Osteoblast (primary cell): Measurements from ENCODE around the gene ASCL1. TPM values are rescaled to one million over a fixed set of nuclear protein-coding genes. Genes with fewer than 3 reads are reported as not detected.

Experiments
- DNase-seq: peaks from one replicate; pipeline ENCODE4 v3.0.0; 2011; ENCODE audit warnings: low spot score, mixed read lengths; ENCODE audit not compliant: insufficient read length; ENCODE audit errors: missing footprints
- H2AFZ ChIP-seq: 2 replicates; pipeline ENCODE4 v1.6.0; 2011; ENCODE audit warnings: mild to moderate bottlenecking, low read length
- H3K27ac ChIP-seq: 2 replicates; pipeline ENCODE4 v1.5.1; 2011; ENCODE audit warnings: mild to moderate bottlenecking, low read depth, low read length, moderate library complexity
- H3K27me3 ChIP-seq: 2 replicates; pipeline ENCODE4 v1.6.0; 2012; ENCODE audit warnings: mild to moderate bottlenecking, control low read depth, inconsistent platforms, low read length, moderate library complexity; ENCODE audit not compliant: insufficient read depth
- H3K36me3 ChIP-seq: 2 replicates; pipeline ENCODE4 v1.5.1; 2011; ENCODE audit warnings: mild to moderate bottlenecking, low read length, control low read depth, moderate library complexity; ENCODE audit not compliant: insufficient read depth
- H3K4me1 ChIP-seq: 2 replicates; pipeline ENCODE4 v1.5.1; 2011; ENCODE audit warnings: mild to moderate bottlenecking, low read length, control low read depth, moderate library complexity; ENCODE audit not compliant: insufficient read depth
- H3K4me2 ChIP-seq: 2 replicates; pipeline ENCODE4 v1.6.0; 2011; ENCODE audit warnings: mild to moderate bottlenecking, low read length; ENCODE audit not compliant: insufficient read depth
- H3K4me3 ChIP-seq: fragments of 200-600 bp; sonication (generic); 3 replicates; pipeline ENCODE4 v1.5.1; 2012; ENCODE audit warnings: mild to moderate bottlenecking, low read length, inconsistent platforms; ENCODE audit not compliant: insufficient read depth
- H3K79me2 ChIP-seq: 2 replicates; pipeline ENCODE4 v1.6.0; 2012; ENCODE audit warnings: mild to moderate bottlenecking, low read length, control low read depth, inconsistent platforms; ENCODE audit not compliant: insufficient read depth
- H3K9me3 ChIP-seq: 2 replicates; pipeline ENCODE4 v1.5.1; 2011; ENCODE audit warnings: low read depth, low read length, control low read depth
- H4K20me1 ChIP-seq: 2 replicates; pipeline ENCODE4 v1.6.0; 2012; ENCODE audit warnings: mild to moderate bottlenecking, low read length, control low read depth; ENCODE audit not compliant: insufficient read depth
- total RNA-seq: library from RNA; depleted of rRNA; stranded (reverse); fragments of >200 nt; gene quantifications from 2 replicates; pipeline ENCODE4 v1.2.3, GENCODE V29; 2012
- TF ChIP-seq, protein P1 (sequence below): IDR thresholded peaks from 2 replicates; pipeline ENCODE4 v1.5.1; 2011; ENCODE audit warnings: mild to moderate bottlenecking, low read depth, low read length, moderate library complexity; ENCODE audit errors: extremely low read depth

Gene ASCL1
- total RNA-seq, 1 donor, result not detected

DNA sequence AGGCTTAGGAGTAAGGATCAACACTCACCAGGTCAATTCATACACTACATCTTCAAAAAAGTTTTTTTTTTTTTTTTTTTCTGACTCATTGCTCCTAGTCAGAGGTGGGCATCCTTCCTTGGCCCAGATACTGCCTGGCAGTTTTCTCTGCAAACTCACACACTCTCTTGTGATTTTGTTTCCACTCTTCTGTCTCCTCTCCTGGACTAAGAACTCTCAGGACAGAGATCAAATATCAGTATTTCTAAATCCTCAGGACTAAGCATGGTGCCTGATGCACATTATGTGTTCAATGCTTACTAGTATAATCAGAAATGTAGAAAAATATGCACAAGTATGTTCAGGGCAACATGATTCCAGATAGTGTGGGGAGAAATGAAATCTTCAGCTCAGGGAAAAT is 30.3 kb upstream of the ASCL1 start:
- TF ChIP-seq, protein P1, sequence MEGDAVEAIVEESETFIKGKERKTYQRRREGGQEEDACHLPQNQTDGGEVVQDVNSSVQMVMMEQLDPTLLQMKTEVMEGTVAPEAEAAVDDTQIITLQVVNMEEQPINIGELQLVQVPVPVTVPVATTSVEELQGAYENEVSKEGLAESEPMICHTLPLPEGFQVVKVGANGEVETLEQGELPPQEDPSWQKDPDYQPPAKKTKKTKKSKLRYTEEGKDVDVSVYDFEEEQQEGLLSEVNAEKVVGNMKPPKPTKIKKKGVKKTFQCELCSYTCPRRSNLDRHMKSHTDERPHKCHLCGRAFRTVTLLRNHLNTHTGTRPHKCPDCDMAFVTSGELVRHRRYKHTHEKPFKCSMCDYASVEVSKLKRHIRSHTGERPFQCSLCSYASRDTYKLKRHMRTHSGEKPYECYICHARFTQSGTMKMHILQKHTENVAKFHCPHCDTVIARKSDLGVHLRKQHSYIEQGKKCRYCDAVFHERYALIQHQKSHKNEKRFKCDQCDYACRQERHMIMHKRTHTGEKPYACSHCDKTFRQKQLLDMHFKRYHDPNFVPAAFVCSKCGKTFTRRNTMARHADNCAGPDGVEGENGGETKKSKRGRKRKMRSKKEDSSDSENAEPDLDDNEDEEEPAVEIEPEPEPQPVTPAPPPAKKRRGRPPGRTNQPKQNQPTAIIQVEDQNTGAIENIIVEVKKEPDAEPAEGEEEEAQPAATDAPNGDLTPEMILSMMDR, result no peak
- H4K20me1 ChIP-seq, result no peaks in the 10 kb centered on the region

DNA sequence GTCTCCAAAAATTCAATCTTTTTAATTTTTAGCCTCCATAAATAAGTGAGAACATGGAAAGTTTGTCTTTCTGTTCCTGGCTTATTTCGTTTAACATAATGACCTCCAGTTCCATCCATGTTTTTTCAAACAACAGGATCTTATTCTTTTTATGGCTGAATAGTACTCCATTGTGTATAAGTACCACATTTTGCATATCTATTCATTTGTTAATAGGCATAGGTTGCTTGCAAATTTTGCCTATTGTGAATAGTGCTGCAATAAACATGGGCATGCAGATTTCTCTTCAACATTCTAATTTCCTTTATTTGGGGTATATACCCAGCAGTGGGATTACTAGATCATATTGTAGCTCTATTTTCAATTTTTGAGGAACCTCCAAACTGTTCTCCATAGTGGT is 24.3 kb upstream of the ASCL1 start:
- Histone ChIP-seq H3K36me3 (no peaks in the 10 kb centered on the region), H3K4me2 (no peak overlapping the region), H4K20me1 (no peaks in the 10 kb centered on the region), H3K27ac (no peak overlapping the region), H3K9me3 (no peaks in the 10 kb centered on the region), H3K4me3 (no peak overlapping the region), H3K4me1 (no peaks in the 10 kb centered on the region), H3K79me2 (no peaks in the 10 kb centered on the region), H2AFZ (no peak overlapping the region), H3K27me3 (no peaks in the 10 kb centered on the region)
- no peak for DNase-seq
- TF ChIP-seq, protein P1, result no peak

More for the DNA sequence above, 30.3 kb upstream of the ASCL1 start:
- no peaks in the 10 kb centered on the region for H3K36me3 ChIP-seq
- no peaks in the 10 kb centered on the region for H3K27me3 ChIP-seq
- H3K4me3 ChIP-seq, result no peak overlapping the region
- H3K79me2 ChIP-seq, result no peaks in the 10 kb centered on the region
- no peak overlapping the region for H3K4me2 ChIP-seq
- H3K4me1 ChIP-seq, result no peaks in the 10 kb centered on the region
- H3K9me3 ChIP-seq, result no peaks in the 10 kb centered on the region
- no peak overlapping the region for H2AFZ ChIP-seq
- H3K27ac ChIP-seq, result no peak overlapping the region
- DNase-seq, result no peak

DNA sequence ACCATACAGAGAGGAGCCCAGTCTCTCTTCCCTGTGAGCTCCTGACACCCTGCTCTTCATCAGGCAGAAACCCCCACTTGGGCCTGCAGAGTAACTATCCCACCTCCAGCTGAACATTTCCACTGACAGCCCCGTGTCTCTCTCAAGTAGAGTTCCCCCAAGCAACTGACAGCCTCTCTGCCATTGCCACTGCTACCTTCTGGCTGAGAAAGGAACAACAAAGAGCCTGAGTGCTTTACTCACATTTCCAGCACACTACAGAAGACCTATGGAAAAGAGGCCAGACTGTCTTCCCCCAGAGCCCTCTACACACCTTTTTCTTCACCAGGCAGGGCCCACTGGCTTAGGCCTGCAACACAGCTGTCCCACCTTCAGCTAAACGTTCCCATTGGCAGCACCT is 18.4 kb upstream of the ASCL1 start:
- Histone ChIP-seq H3K4me3 (no peak overlapping the region), H4K20me1 (no peaks in the 10 kb centered on the region), H2AFZ (no peak overlapping the region), H3K27me3 (no peaks in the 10 kb centered on the region), H3K36me3 (no peaks in the 10 kb centered on the region), H3K79me2 (no peaks in the 10 kb centered on the region), H3K27ac (no peak overlapping the region), H3K4me1 (no peaks in the 10 kb centered on the region), H3K9me3 (no peaks in the 10 kb centered on the region), H3K4me2 (no peak overlapping the region)
- DNase-seq, result no peak
- TF ChIP-seq, protein P1, result no peak

DNA sequence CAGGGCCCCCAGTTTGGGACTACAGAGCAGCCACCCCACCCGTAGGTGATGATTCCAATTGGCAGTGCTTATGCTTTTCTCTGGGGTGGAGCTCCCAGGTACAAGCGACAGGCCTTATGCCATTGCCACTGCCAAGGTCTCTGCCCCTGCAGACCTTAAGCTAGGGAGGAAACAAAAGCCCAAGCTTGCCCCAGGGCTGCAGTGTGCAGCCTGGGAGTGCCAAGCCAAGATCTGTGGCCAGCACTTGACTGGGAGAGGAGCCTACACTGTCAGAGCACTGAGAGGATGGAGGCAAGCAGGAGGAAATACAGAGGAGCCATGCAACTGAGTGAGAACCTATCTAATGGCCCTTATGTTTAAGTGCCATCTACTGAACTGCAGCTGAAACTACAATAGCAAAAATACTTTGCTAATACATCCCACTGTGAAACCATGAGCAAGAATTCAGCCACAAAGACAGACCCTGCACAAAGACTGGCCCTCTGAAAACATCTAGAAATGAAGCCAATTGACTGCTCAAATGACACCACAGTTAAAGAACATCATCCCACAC is 17.7 kb upstream of the ASCL1 start:
- no peak for DNase-seq
- no peaks in the 10 kb centered on the region for H3K79me2 ChIP-seq
- H3K27ac ChIP-seq, result no peak overlapping the region
- H3K36me3 ChIP-seq, result no peaks in the 10 kb centered on the region
- no peaks in the 10 kb centered on the region for H3K9me3 ChIP-seq
- H4K20me1 ChIP-seq, result no peaks in the 10 kb centered on the region
- no peak overlapping the region for H2AFZ ChIP-seq
- no peak overlapping the region for H3K4me2 ChIP-seq
- no peaks in the 10 kb centered on the region for H3K27me3 ChIP-seq
- H3K4me3 ChIP-seq, result no peak overlapping the region
- no peaks in the 10 kb centered on the region for H3K4me1 ChIP-seq
- TF ChIP-seq, protein P1, result no peak
